Ishikawa (cell line): ENCODE measurements around the gene OS9.

Source experiments
- CEBPB ChIP-seq: IDR thresholded peaks from 2 replicates; pipeline ENCODE4 v1.6.1; 2012
- CREB1 ChIP-seq: IDR thresholded peaks from 2 replicates; pipeline ENCODE4 v1.6.1; 2012; ENCODE audit warnings: low read depth
- RAD21 ChIP-seq: IDR thresholded peaks from 2 replicates; pipeline ENCODE4 v1.6.1; 2012; ENCODE audit warnings: low read depth

DNA sequence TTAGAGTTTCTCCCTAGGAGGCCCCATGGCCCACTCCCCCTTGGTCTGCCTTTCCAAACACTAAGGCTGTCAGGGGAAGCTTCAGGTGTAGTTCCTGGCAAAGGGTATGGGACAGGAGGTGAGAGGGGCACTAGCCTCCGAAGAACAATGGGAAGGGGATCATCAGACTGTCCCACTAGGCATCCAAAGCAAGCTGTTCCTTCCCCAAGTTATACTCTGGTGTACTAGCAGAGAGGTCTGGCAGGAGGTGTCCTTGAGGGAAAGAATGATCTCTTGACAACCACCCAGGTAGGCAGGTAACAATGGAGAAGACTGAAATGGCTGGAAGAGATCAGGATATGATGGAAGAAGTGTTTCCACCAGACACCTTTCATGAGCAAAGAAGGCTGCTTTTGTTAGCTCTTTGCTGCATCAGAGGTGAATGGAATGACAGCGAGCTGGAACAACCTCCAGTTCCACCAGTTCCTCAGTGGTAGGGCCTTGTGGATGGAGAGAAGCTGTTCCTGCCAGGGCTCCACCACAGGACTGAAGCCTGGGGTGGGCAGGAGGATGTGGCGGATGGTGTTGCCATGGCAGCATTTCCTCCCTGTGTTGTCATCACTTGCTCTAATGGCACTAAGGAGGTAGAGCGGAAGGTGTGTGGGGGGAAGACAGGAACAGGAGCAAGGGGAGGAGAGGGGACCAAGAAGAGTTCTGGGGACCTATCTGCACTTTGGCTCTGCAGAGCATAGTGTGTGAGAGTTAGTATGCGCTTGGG is 46.9 kb downstream of the OS9 start:
- TF ChIP-seq CREB1 (no peak), CEBPB (no peak), RAD21 (no peak)
